GM23248 (cell line): Measurements from ENCODE around the gene KNDC1.

Source experiments
- EZH2 ChIP-seq: fragments of 200-600 bp; sonication (generic); IDR thresholded peaks from 2 replicates; pipeline ENCODE4 v1.6.1; 2018; ENCODE audit warnings: antibody characterized with exemption, mild to moderate bottlenecking; ENCODE audit not compliant: insufficient read depth, poor library complexity, severe bottlenecking
- EZH2phosphoT487 ChIP-seq: fragments of 200-600 bp; sonication (generic); IDR thresholded peaks from 2 replicates; pipeline ENCODE4 v1.6.1; 2018; ENCODE audit warnings: antibody characterized with exemption, moderate library complexity, mild to moderate bottlenecking, low read depth; ENCODE audit not compliant: insufficient read depth

GRCh38 chr10:133140417-133141143 lies 19.4 kb upstream of the KNDC1 start:
- TF ChIP-seq EZH2phosphoT487 (no peak), EZH2 (no peak)
